HG02938 (cell line): ENCODE results near the gene DMBT1.

Source experiments
- ATAC-seq: cut with Tn5 transposase; IDR thresholded peaks from one replicate; pipeline ENCODE4 v1.9.1; 2021; ENCODE audit warnings: mild to moderate bottlenecking, moderate library complexity; ENCODE audit not compliant: unreplicated experiment

DMBT1 gene

GRCh38 chr10:122643931-122644534 lies 83.5 kb downstream of the DMBT1 start:
- no peak for ATAC-seq

- ATAC-seq = no peak
Measured at GRCh38 chr10:122646511-122647382, 86.2 kb downstream of the DMBT1 start.

- ATAC-seq = no peak
Measured at GRCh38 chr10:122647383-122647968, 86.9 kb downstream of the DMBT1 start.

- no peak for ATAC-seq
Measured at GRCh38 chr10:122648599-122649428, 88.3 kb downstream of the DMBT1 start.

GRCh38 chr10:122649903-122650302 lies 89.3 kb downstream of the DMBT1 start:
- no peak for ATAC-seq

- no peak for ATAC-seq
Measured at GRCh38 chr10:122650331-122650730, 89.8 kb downstream of the DMBT1 start.

- ATAC-seq = no peak
Measured at GRCh38 chr10:122655524-122656307, 95.2 kb downstream of the DMBT1 start.

GRCh38 chr10:122656308-122656705 lies 95.8 kb downstream of the DMBT1 start:
- no peak for ATAC-seq

- no peak for ATAC-seq
Measured at GRCh38 chr10:122656741-122657140, 96.2 kb downstream of the DMBT1 start.

GRCh38 chr10:122657255-122657654 lies 96.7 kb downstream of the DMBT1 start:
- ATAC-seq = no peak

- no peak for ATAC-seq
Measured at GRCh38 chr10:122657729-122658128, 97.2 kb downstream of the DMBT1 start.

GRCh38 chr10:122658356-122659049 lies 97.9 kb downstream of the DMBT1 start:
- ATAC-seq = no peak

GRCh38 chr10:122659126-122659525 lies 98.6 kb downstream of the DMBT1 start:
- no peak for ATAC-seq

GRCh38 chr10:122659651-122660050 lies 99.1 kb downstream of the DMBT1 start:
- no peak for ATAC-seq

- no peak for ATAC-seq
Measured at GRCh38 chr10:122660696-122661095, 100.1 kb downstream of the DMBT1 start.

GRCh38 chr10:122662231-122662630 lies 101.7 kb downstream of the DMBT1 start:
- ATAC-seq = no peak

- ATAC-seq = no peak
Measured at GRCh38 chr10:122663516-122664130, 103.1 kb downstream of the DMBT1 start.

- no peak for ATAC-seq
Measured at GRCh38 chr10:122664501-122664900, 103.9 kb downstream of the DMBT1 start.

- ATAC-seq = no peak
Measured at GRCh38 chr10:122665329-122665860, 104.8 kb downstream of the DMBT1 start.
